ENCODE results near the gene PLCD3. TPM values are rescaled to one million over a fixed set of nuclear protein-coding genes. Genes with fewer than 3 reads are reported as not detected.

Gene PLCD3
- total and polyA plus RNA-seq, 2 of the 13 experiments (the other 11 are each of a cell fraction or from before 2014, with no cell fraction given): 11.3 to 39.1 TPM

DNA sequence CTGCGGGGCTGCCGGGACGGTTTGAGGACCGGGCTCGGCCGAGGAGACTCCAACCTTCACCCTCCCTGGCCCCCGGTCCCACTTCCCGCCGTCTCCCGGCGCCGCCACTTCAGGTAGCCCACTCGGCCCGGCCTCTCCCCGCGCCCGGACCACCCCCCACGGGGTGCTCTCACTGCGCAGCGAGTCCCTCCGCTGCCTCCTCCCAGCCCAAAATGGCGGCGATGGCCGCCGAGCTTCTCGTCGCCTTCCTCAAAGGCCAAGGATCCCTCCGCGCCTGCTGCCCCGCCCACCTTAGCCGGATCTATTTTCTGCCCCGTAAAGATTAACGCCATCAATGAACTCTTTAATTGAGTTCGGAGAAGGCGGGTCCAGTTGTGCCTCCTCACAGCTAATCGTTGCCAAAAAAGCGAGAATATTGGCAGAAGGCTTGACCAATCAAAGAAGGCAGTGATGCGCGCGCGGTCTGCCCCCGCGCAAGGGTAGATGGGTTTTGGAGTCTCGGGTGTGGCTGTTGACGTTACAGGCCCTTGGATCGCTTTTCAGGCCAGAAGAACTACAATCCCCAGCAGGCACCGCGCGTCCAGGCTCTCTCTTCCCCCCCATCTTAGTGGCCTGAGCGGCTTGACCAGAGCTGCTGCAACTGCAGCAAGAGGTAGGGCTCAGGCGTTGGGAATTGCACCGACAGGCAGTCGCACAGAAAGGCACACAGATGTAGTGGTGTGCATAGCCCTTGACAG is 29.1 kb upstream of the PLCD3 start, which contains the start of gene HEXIM2 (continued):
- peak; percentile 2; the same call in 1 of the 2 replicates for TF ChIP-seq JUND (CRISPR knock-in tag; IDR thresholded peaks at IDR 0.05)
- no peak for TF ChIP-seq GPBP1L1 (CRISPR knock-in tag; IDR thresholded peaks at IDR 0.05)
- no peak for TF ChIP-seq THYN1 (CRISPR knock-in tag; IDR thresholded peaks at IDR 0.05; ENCODE audit: borderline replicate concordance, low read depth)
- TF ChIP-seq ERF (CRISPR knock-in tag; IDR thresholded peaks at IDR 0.05): peak; percentile 80
- TF ChIP-seq ZBTB37 (CRISPR knock-in tag; IDR thresholded peaks at IDR 0.05): 0 out of 2 replicates have a peak, but pooled peaks have one; percentile 81
- TF ChIP-seq HIC2 (CRISPR knock-in tag; IDR thresholded peaks at IDR 0.05; ENCODE audit: low read depth): 0 out of 2 replicates have a peak, but pooled peaks have one; percentile 6
- peak; percentile 99 for TF ChIP-seq SP5 (CRISPR knock-in tag; IDR thresholded peaks at IDR 0.05; ENCODE audit: borderline replicate concordance, low read depth)
- 0 out of 2 replicates have a peak, but pooled peaks have one; percentile 47 for TF ChIP-seq ZSCAN20 (CRISPR knock-in tag; IDR thresholded peaks at IDR 0.05; ENCODE audit: borderline replicate concordance)
- TF ChIP-seq AGO1 (IDR thresholded peaks at IDR 0.05; ENCODE audit: low read depth, low read length, poor library complexity, severe bottlenecking): no peak
- no peak for TF ChIP-seq ZNF550 (CRISPR knock-in tag; IDR thresholded peaks at IDR 0.05; ENCODE audit: borderline replicate concordance)
- TF ChIP-seq NBN (conservative IDR thresholded peaks at IDR 0.05): no peak
- no peak for TF ChIP-seq SNAI1 (CRISPR knock-in tag; IDR thresholded peaks at IDR 0.05; ENCODE audit: borderline replicate concordance)
- no peak for TF ChIP-seq HHEX (CRISPR knock-in tag; IDR thresholded peaks at IDR 0.05)
- peak; percentile 97 for TF ChIP-seq ZNF143 (CRISPR knock-in tag; IDR thresholded peaks at IDR 0.05)
- TF ChIP-seq PITX1 (CRISPR knock-in tag; IDR thresholded peaks at IDR 0.05): peak; percentile 67
- TF ChIP-seq ZSCAN29 (CRISPR knock-in tag; conservative IDR thresholded peaks at IDR 0.05): peak; percentile 95
- 0 out of 2 replicates have a peak, but pooled peaks have one; percentile 22 for TF ChIP-seq NFAT5 (CRISPR knock-in tag; IDR thresholded peaks at IDR 0.05)
- no peak; the same call in none of the 2 replicates for TF ChIP-seq ZNF33B (CRISPR knock-in tag; IDR thresholded peaks at IDR 0.05)
- TF ChIP-seq ZNF205 (CRISPR knock-in tag; IDR thresholded peaks at IDR 0.05): peak; percentile 18; the same call in 1 of the 2 replicates
- TF ChIP-seq ZNF766 (CRISPR knock-in tag; IDR thresholded peaks at IDR 0.05; ENCODE audit: borderline replicate concordance): peak; percentile 6; the same call in 1 of the 2 replicates
